OCI-LY7 (cell line): ENCODE measurements around the gene USP16. TPM values are rescaled to one million over a fixed set of nuclear protein-coding genes. Genes with fewer than 3 reads are reported as not detected.

Experiments used
- total RNA-seq, 2 experiments: library from RNA; depleted of rRNA in 1 of 2; stranded (reverse); fragments of >200 nt in 1 of 2; shearing (Covaris generic) in 1 of 2; gene quantifications; 2 replicates each; pipeline ENCODE4 v1.2.3, GENCODE V29; 2014 to 2022

USP16 gene
- total RNA-seq, 2 experiments from 2014 or later: 22.8 to 34.2 TPM

Other genes starting within 250 kb of the USP16 start
- gene LTN1, start 31.8 kb upstream of the USP16 start, total RNA-seq (2014; rRNA removed; shearing (Covaris generic)): 17.2 and 18.4 TPM in 2 replicates
- gene LTN1, start 31.8 kb upstream of the USP16 start, total RNA-seq (2022): 30.1 and 32.6 TPM in 2 replicates
- 5.0 and 7.5 TPM in 2 replicates for gene RWDD2B, start 5.3 kb upstream of the USP16 start, total RNA-seq (2014; rRNA removed; shearing (Covaris generic))
- gene RWDD2B, start 5.3 kb upstream of the USP16 start, total RNA-seq (2022): 16.1 and 17.4 TPM in 2 replicates
- 229 and 240 TPM in 2 replicates for gene CCT8, start 49.0 kb downstream of the USP16 start, total RNA-seq (2014; rRNA removed; shearing (Covaris generic))
- gene CCT8, start 49.0 kb downstream of the USP16 start, total RNA-seq (2022): 332 and 375 TPM in 2 replicates
- gene MAP3K7CL, start 106.0 kb downstream of the USP16 start, total RNA-seq (2014; rRNA removed; shearing (Covaris generic)): 2.1 and 7.8 TPM in 2 replicates
- gene MAP3K7CL, start 106.0 kb downstream of the USP16 start, total RNA-seq (2022): 13.0 TPM in 2 replicates